Measurements from ENCODE around the gene C21orf58. TPM values are rescaled to one million over a fixed set of nuclear protein-coding genes. Genes with fewer than 3 reads are reported as not detected.

Gene C21orf58
- polyA plus RNA-seq, 3 donors = 0.89 to 3.8 (median 1.4) TPM

GRCh38 chr21:46284077-46284644, 39.5 kb downstream of the C21orf58 start:
- no peak overlapping the region for H3K27ac ChIP-seq (ENCODE audit: low read depth, low read length)
- 60 to 74% (median 61%) methylated on average over 15 of the region's 15 CpGs for WGBS, 3 donors

- 93 to 94% (median 94%) methylated on average over 11 of the region's 11 CpGs for WGBS, 3 donors
- H3K27ac ChIP-seq (ENCODE audit: low read depth, low read length) = no peak overlapping the region
Measured at GRCh38 chr21:46274797-46275390, 48.8 kb downstream of the C21orf58 start.

- 95 to 96% (median 96%) methylated on average over 14 of the region's 14 CpGs for WGBS, 3 donors
- H3K27ac ChIP-seq (ENCODE audit: low read depth, low read length) = no peak overlapping the region
Measured at GRCh38 chr21:46273341-46273740, 50.3 kb downstream of the C21orf58 start.

GRCh38 chr21:46269466-46269865, 54.2 kb downstream of the C21orf58 start:
- 94 to 97% (median 97%) methylated on average over 10 of the region's 10 CpGs for WGBS, 3 donors

GRCh38 chr21:46268371-46268770, 55.3 kb downstream of the C21orf58 start:
- H3K27ac ChIP-seq (ENCODE audit: low read depth, low read length) = no peak overlapping the region
- 92 to 95% (median 94%) methylated on average over 13 of the region's 13 CpGs for WGBS, 3 donors

More at GRCh38 chr21:46269466-46269865, 54.2 kb downstream of the C21orf58 start:
- no peak overlapping the region for H3K27ac ChIP-seq (ENCODE audit: low read depth, low read length)

- 90 to 94% (median 93%) methylated on average over 19 of the region's 19 CpGs for WGBS, 3 donors
- no peak overlapping the region for H3K27ac ChIP-seq (ENCODE audit: low read depth, low read length)
Measured at GRCh38 chr21:46266946-46267345, 56.7 kb downstream of the C21orf58 start.

GRCh38 chr21:46265736-46266525, 57.7 kb downstream of the C21orf58 start:
- no peak overlapping the region for H3K27ac ChIP-seq (ENCODE audit: low read depth, low read length)
- WGBS, 3 donors = 84 to 89% (median 88%) methylated on average over 26 of the region's 26 CpGs

GRCh38 chr21:46264690-46265144, 59.0 kb downstream of the C21orf58 start:
- 92% methylated on average over 13 of the region's 13 CpGs for WGBS, 3 donors
- H3K27ac ChIP-seq (ENCODE audit: low read depth, low read length) = no peak overlapping the region

- WGBS, 3 donors = 93 to 94% (median 94%) methylated on average over 22 of the region's 22 CpGs
Measured at GRCh38 chr21:46264046-46264689, 59.5 kb downstream of the C21orf58 start.

GRCh38 chr21:46256501-46256994, 67.1 kb downstream of the C21orf58 start:
- WGBS, 3 donors = 94 to 96% (median 94%) methylated on average over 18 of the region's 18 CpGs
- H3K27ac ChIP-seq (ENCODE audit: low read depth, low read length) = no peak overlapping the region

More at GRCh38 chr21:46264046-46264689, 59.5 kb downstream of the C21orf58 start:
- no peak overlapping the region for H3K27ac ChIP-seq (ENCODE audit: low read depth, low read length)

- WGBS, 3 donors = 90 to 96% (median 95%) methylated on average over 6 of the region's 6 CpGs
- H3K27ac ChIP-seq (ENCODE audit: low read depth, low read length) = no peak overlapping the region
Measured at GRCh38 chr21:46255758-46256337, 67.8 kb downstream of the C21orf58 start.

- WGBS, 3 donors = 87 to 94% (median 91%) methylated on average over 11 of the region's 11 CpGs
- H3K27ac ChIP-seq (ENCODE audit: low read depth, low read length) = no peak overlapping the region
Measured at GRCh38 chr21:46255166-46255565, 68.5 kb downstream of the C21orf58 start.

GRCh38 chr21:46254208-46254975, 69.3 kb downstream of the C21orf58 start:
- 76 to 86% (median 78%) methylated on average over 12 of the region's 12 CpGs for WGBS, 3 donors

GRCh38 chr21:46253610-46254124, 70.0 kb downstream of the C21orf58 start:
- H3K27ac ChIP-seq (ENCODE audit: low read depth, low read length) = no peak overlapping the region
- WGBS, 3 donors = 52 to 80% (median 62%) methylated on average over 8 of the region's 8 CpGs

More at GRCh38 chr21:46254208-46254975, 69.3 kb downstream of the C21orf58 start:
- H3K27ac ChIP-seq (ENCODE audit: low read depth, low read length) = no peak overlapping the region

- WGBS, 3 donors = 94 to 97% (median 95%) methylated on average over 4 of the region's 4 CpGs
- H3K27ac ChIP-seq (ENCODE audit: low read depth, low read length) = no peak overlapping the region
Measured at GRCh38 chr21:46252840-46253239, 70.8 kb downstream of the C21orf58 start.

Measured in adipose tissue (tissue), 3 donors.